Measurements from ENCODE around the gene TAF12.
"Not testable (repeated sequence)": the region's sequence is repeated elsewhere in the genome, so short reads cannot be mapped to it uniquely, and the experiment has no call there.

GRCh38 chr1:28691627-28692026 lies 48.8 kb upstream of the TAF12 start:
- not testable (repeated sequence) for TF ChIP-seq CTCF (IDR thresholded peaks at IDR 0.05 in 8 of 11, conservative IDR thresholded peaks at IDR 0.05 in 3 of 11); POLR2AphosphoS5 (IDR thresholded peaks at IDR 0.05)

Data from spleen (tissue), 7 donors.